Measurements from ENCODE around the gene SPCS1. TPM values are rescaled to one million over a fixed set of nuclear protein-coding genes. Genes with fewer than 3 reads are reported as not detected.

Gene SPCS1
- total and polyA plus RNA-seq, 9 of the 15 experiments (the other 6 are each of a cell fraction or from before 2014, with no cell fraction given) = 73.9 to 567 (median 127) TPM

DNA sequence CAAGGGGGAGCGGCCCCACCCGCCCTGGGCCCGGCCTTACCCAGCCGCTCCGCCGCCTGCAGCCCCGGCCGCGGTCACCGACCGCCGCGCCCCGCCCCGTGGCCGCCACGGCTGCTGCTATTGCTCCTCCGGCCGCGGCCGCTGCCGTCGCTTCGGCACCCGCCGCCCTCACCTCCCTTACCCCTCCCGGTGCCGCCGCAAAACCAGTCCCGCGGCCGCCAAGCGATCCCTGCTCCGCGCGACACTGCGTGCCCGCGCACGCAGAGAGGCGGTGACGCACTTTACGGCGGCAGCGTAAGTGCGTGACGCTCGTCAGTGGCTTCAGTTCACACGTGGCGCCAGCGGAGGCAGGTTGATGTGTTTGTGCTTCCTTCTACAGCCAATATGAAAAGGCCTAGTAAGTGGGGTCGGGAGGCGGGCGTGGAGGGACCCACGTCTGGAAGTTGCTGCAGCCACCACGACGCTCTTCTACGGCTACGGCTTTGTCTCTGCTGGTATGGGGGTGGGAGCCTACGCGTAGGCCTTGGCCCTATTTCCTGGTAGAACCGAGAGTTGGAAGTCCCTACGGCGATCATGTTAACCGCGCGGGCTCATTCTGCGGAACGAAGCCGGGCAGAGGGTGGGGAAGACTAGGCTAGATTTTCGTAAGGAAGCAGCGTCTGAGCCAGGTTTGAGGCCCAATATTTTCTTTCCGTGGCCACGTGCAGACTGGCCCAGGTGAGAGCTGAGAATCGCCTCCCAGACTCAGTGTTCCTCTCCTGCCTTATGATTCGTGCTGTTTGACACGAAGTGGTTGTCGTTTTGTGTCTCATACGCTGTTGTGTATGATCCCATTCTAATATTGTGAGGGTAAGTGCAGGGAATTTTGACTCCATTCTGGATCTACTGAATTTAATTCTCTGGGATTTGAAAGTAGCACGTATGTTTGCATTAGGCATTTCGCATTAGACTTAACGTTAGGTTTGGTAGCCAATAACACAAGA is 19.9 kb upstream of the SPCS1 start, which contains the start of the genes GNL3 and PBRM1 (continued):
- no peak for TF ChIP-seq SREBF1 (IDR thresholded peaks at IDR 0.05; ENCODE audit: borderline replicate concordance, low read depth, low read length)
- no peak for TF ChIP-seq HSF4 (CRISPR knock-in tag; IDR thresholded peaks at IDR 0.05; ENCODE audit: borderline replicate concordance)
- TF ChIP-seq, protein P1, sequence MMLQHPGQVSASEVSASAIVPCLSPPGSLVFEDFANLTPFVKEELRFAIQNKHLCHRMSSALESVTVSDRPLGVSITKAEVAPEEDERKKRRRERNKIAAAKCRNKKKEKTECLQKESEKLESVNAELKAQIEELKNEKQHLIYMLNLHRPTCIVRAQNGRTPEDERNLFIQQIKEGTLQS (IDR thresholded peaks at IDR 0.05) = peak; percentile 51
- TF ChIP-seq, protein P1 (CRISPR knock-in tag; conservative IDR thresholded peaks at IDR 0.05) = no peak
- TF ChIP-seq POLR3A (IDR thresholded peaks at IDR 0.05; ENCODE audit: borderline replicate concordance, extremely low read depth, insufficient read depth, insufficient read length) = no peak
- TF ChIP-seq TCFL5 (CRISPR knock-in tag; conservative IDR thresholded peaks at IDR 0.05) = no peak
- TF ChIP-seq SAP30 (IDR thresholded peaks at IDR 0.05; ENCODE audit: borderline replicate concordance, insufficient read depth, low read depth, low read length, poor library complexity, severe bottlenecking) = peak; percentile 92
- TF ChIP-seq SOX6 (IDR thresholded peaks at IDR 0.05) = no peak
- TF ChIP-seq ZNF282 (CRISPR knock-in tag; IDR thresholded peaks at IDR 0.05) = no peak
- no peak for TF ChIP-seq ZNF436 (CRISPR knock-in tag; IDR thresholded peaks at IDR 0.05)
- TF ChIP-seq ZNF23 (CRISPR knock-in tag; IDR thresholded peaks at IDR 0.05) = no peak
- TF ChIP-seq ZNF57 (CRISPR knock-in tag; IDR thresholded peaks at IDR 0.05) = no peak
- TF ChIP-seq, protein P2, sequence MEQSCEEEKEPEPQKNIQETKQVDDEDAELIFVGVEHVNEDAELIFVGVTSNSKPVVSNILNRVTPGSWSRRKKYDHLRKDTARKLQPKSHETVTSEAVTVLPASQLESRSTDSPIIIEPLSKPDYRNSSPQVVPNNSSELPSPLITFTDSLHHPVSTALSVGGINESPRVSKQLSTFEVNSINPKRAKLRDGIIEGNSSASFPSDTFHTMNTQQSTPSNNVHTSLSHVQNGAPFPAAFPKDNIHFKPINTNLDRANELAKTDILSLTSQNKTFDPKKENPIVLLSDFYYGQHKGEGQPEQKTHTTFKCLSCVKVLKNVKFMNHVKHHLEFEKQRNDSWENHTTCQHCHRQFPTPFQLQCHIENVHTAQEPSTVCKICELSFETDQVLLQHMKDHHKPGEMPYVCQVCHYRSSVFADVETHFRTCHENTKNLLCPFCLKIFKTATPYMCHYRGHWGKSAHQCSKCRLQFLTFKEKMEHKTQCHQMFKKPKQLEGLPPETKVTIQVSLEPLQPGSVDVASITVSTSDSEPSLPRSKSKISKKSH (CRISPR knock-in tag; IDR thresholded peaks at IDR 0.05) = no peak
- TF ChIP-seq FOXA3 (CRISPR knock-in tag; conservative IDR thresholded peaks at IDR 0.05 in 1 of 2, IDR thresholded peaks at IDR 0.05 in 1 of 2) = no peak
- no peak for TF ChIP-seq ZNF165 (CRISPR knock-in tag; IDR thresholded peaks at IDR 0.05; ENCODE audit: borderline replicate concordance)
- TF ChIP-seq, protein P3, sequence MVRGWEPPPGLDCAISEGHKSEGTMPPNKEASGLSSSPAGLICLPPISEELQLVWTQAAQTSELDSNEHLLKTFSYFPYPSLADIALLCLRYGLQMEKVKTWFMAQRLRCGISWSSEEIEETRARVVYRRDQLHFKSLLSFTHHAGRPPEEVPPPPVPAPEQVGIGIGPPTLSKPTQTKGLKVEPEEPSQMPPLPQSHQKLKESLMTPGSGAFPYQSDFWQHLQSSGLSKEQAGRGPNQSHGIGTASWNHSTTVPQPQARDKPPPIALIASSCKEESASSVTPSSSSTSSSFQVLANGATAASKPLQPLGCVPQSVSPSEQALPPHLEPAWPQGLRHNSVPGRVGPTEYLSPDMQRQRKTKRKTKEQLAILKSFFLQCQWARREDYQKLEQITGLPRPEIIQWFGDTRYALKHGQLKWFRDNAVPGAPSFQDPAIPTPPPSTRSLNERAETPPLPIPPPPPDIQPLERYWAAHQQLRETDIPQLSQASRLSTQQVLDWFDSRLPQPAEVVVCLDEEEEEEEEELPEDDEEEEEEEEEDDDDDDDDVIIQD (CRISPR knock-in tag; IDR thresholded peaks at IDR 0.05) = no peak
- TF ChIP-seq XRCC5 (IDR thresholded peaks at IDR 0.05; ENCODE audit: low read depth, low read length) = no peak
- peak; percentile 60 for TF ChIP-seq GABPA (tag; conservative IDR thresholded peaks at IDR 0.05; ENCODE audit: low read depth)
- no peak for TF ChIP-seq BRD9 (IDR thresholded peaks at IDR 0.05; ENCODE audit: low read depth, partially characterized antibody)
- TF ChIP-seq FOXK2 (conservative IDR thresholded peaks at IDR 0.05 in 1 of 2, IDR thresholded peaks at IDR 0.05 in 1 of 2; ENCODE audit: low read depth in 2 of 2) = peak; percentile 72 to 81; a peak in 3 of 4 replicates

All from K562 (cell line).